ENCODE data around the gene SNX27.
"Not testable (repeated sequence)": the region's sequence is repeated elsewhere in the genome, so short reads cannot be mapped to it uniquely, and the experiment has no call there.

SNX27 gene

GRCh38 chr1:151604291-151604690, 7.6 kb upstream of the SNX27 start:
- DNase-seq: no peak

GRCh38 chr1:151606384-151606783, 5.5 kb upstream of the SNX27 start:
- DNase-seq: no peak

- DNase-seq: no peak
Measured at GRCh38 chr1:151606857-151607256, 5.0 kb upstream of the SNX27 start.

- DNase-seq: no peak
Measured at GRCh38 chr1:151610142-151610541, 1.7 kb upstream of the SNX27 start.

- no peak for DNase-seq
Measured at GRCh38 chr1:151611288-151611790, 511 bp upstream of the SNX27 start.

GRCh38 chr1:151612501-151613281, 841 bp downstream of the SNX27 start:
- DNase-seq: no peak

GRCh38 chr1:151613282-151613780, 1.5 kb downstream of the SNX27 start:
- DNase-seq: no peak

- no peak for DNase-seq
Measured at GRCh38 chr1:151615711-151616504, 4.1 kb downstream of the SNX27 start.

GRCh38 chr1:151616505-151616849, 4.6 kb downstream of the SNX27 start:
- DNase-seq: no peak

GRCh38 chr1:151618003-151618402, 6.2 kb downstream of the SNX27 start:
- no peak for DNase-seq

- no peak for DNase-seq
Measured at GRCh38 chr1:151618470-151618869, 6.6 kb downstream of the SNX27 start.

GRCh38 chr1:151618996-151619395, 7.1 kb downstream of the SNX27 start:
- not testable (repeated sequence) for DNase-seq

- no peak for DNase-seq
Measured at GRCh38 chr1:151619489-151620093, 7.7 kb downstream of the SNX27 start.

GRCh38 chr1:151620286-151620685, 8.4 kb downstream of the SNX27 start:
- DNase-seq: no peak

GRCh38 chr1:151621351-151621750, 9.5 kb downstream of the SNX27 start:
- no peak for DNase-seq

- no peak for DNase-seq
Measured at GRCh38 chr1:151624783-151625182, 12.9 kb downstream of the SNX27 start.

GRCh38 chr1:151626740-151627334, 15.0 kb downstream of the SNX27 start:
- no peak for DNase-seq

GRCh38 chr1:151629278-151629677, 17.4 kb downstream of the SNX27 start:
- DNase-seq: no peak

- DNase-seq: no peak
Measured at GRCh38 chr1:151635479-151636072, 23.7 kb downstream of the SNX27 start.

- no peak for DNase-seq
Measured at GRCh38 chr1:151638074-151638775, 26.4 kb downstream of the SNX27 start.

- no peak for DNase-seq
Measured at GRCh38 chr1:151638812-151639211, 27.0 kb downstream of the SNX27 start.

- DNase-seq: no peak
Measured at GRCh38 chr1:151639466-151639865, 27.6 kb downstream of the SNX27 start.

All from NCI-H187 (cell line).